HEK293 (cell line): ENCODE data around the gene FSTL4.

Experiments
- CTCF ChIA-PET: fragments of 350-600 bp; formaldehyde crosslinking; extraction: SDS; loops from one replicate; lab custom pipeline; 2021; ENCODE audit warnings: antibody characterized with exemption; lab: Yijun Ruan, JAX
- POLR2A ChIA-PET: fragments of 300-600 bp; formaldehyde crosslinking; extraction: SDS; loops from one replicate; lab custom pipeline; 2020; ENCODE audit warnings: antibody characterized with exemption, inconsistent platforms; lab: Yijun Ruan, JAX
- H3K27ac ChIP-seq: fragments of 200-500 bp; sonication (Bioruptor generic); 2 replicates; pipeline ENCODE4 v1.5.1; 2014; ENCODE audit warnings: low read depth, low read length, control low read depth, inconsistent platforms; ENCODE audit errors: extremely low read depth
- H3K36me3 ChIP-seq, 2 experiments: fragments of 200-500 bp in 1 of 2; sonication (Bioruptor generic) in 1 of 2; 1 replicate in 1 of 2; 2 replicates in 1 of 2; pipeline ENCODE4 v1.5.1; 2014 to 2017; ENCODE audit warnings: inconsistent platforms in 2 of 2, low read length in 2 of 2; ENCODE audit not compliant: control insufficient read depth in 2 of 2, insufficient read depth in 1 of 2
- H3K4me1 ChIP-seq: fragments of 200-500 bp; sonication (Bioruptor generic); 2 replicates; pipeline ENCODE4 v1.5.1; 2014; ENCODE audit warnings: mild to moderate bottlenecking, low read length, inconsistent platforms; ENCODE audit not compliant: control insufficient read depth, insufficient read depth
- H3K4me3 ChIP-seq: 2 replicates; pipeline ENCODE4 v1.5.1; 2011; ENCODE audit warnings: low read depth, mild to moderate bottlenecking, control low read depth, low read length, moderate library complexity
- H3K9me3 ChIP-seq: fragments of 200-500 bp; sonication (Bioruptor generic); 2 replicates; pipeline ENCODE4 v1.5.1; 2014; ENCODE audit warnings: low read depth, low read length, inconsistent platforms; ENCODE audit not compliant: control insufficient read depth, insufficient read depth
- BCL11B ChIP-seq: fragments of 450-650 bp; formaldehyde crosslinking; IDR thresholded peaks from 2 replicates; pipeline ENCODE4 v1.5.1; 2016; ENCODE audit warnings: low read depth, missing biosample characterization, missing genetic modification characterization
- FEZF1 ChIP-seq: fragments of 450-650 bp; formaldehyde crosslinking; IDR thresholded peaks from 2 replicates; pipeline ENCODE4 v1.5.1; 2016; ENCODE audit warnings: missing biosample characterization, missing genetic modification characterization
- GLIS2 ChIP-seq: fragments of 450-650 bp; formaldehyde crosslinking; IDR thresholded peaks from 2 replicates; pipeline ENCODE4 v1.5.1; 2016; ENCODE audit warnings: missing biosample characterization, missing genetic modification characterization
- KLF8 ChIP-seq: fragments of 450-650 bp; formaldehyde crosslinking; IDR thresholded peaks from 2 replicates; pipeline ENCODE4 v1.5.1; 2016; ENCODE audit warnings: missing biosample characterization, missing genetic modification characterization
- SCRT1 ChIP-seq: fragments of 450-650 bp; formaldehyde crosslinking; IDR thresholded peaks from 2 replicates; pipeline ENCODE4 v1.5.1; 2016; ENCODE audit warnings: missing biosample characterization, missing genetic modification characterization, borderline replicate concordance
- SP3 ChIP-seq: fragments of 450-650 bp; formaldehyde crosslinking; IDR thresholded peaks from 2 replicates; pipeline ENCODE4 v1.5.1; 2016; ENCODE audit warnings: missing biosample characterization, missing genetic modification characterization
- ZBTB6 ChIP-seq: fragments of 450-650 bp; formaldehyde crosslinking; IDR thresholded peaks from 2 replicates; pipeline ENCODE4 v1.5.1; 2017; ENCODE audit warnings: missing biosample characterization, missing genetic modification characterization
- ZFHX2 ChIP-seq: fragments of 450-650 bp; formaldehyde crosslinking; conservative IDR thresholded peaks from 2 replicates; pipeline ENCODE4 v1.5.1; 2016; ENCODE audit warnings: missing biosample characterization, missing genetic modification characterization
- ZFP37 ChIP-seq: fragments of 450-650 bp; formaldehyde crosslinking; IDR thresholded peaks from 2 replicates; pipeline ENCODE4 v1.5.1; 2016; ENCODE audit warnings: missing biosample characterization, missing genetic modification characterization
- ZNF157 ChIP-seq: fragments of 450-650 bp; formaldehyde crosslinking; IDR thresholded peaks from 2 replicates; pipeline ENCODE4 v1.5.1; 2016; ENCODE audit warnings: missing biosample characterization, missing genetic modification characterization
- ZNF23 ChIP-seq: fragments of 450-650 bp; formaldehyde crosslinking; IDR thresholded peaks from 2 replicates; pipeline ENCODE4 v1.5.1; 2016; ENCODE audit warnings: missing biosample characterization, missing genetic modification characterization, borderline replicate concordance
- ZNF26 ChIP-seq: fragments of 450-650 bp; formaldehyde crosslinking; IDR thresholded peaks from 2 replicates; pipeline ENCODE4 v1.5.1; 2016; ENCODE audit warnings: missing biosample characterization, missing genetic modification characterization
- ZNF350 ChIP-seq: fragments of 450-650 bp; formaldehyde crosslinking; IDR thresholded peaks from 2 replicates; pipeline ENCODE4 v1.5.0; 2017; ENCODE audit warnings: missing biosample characterization, mild to moderate bottlenecking, missing genetic modification characterization
- ZNF426 ChIP-seq: fragments of 450-650 bp; formaldehyde crosslinking; IDR thresholded peaks from 2 replicates; pipeline ENCODE4 v1.5.1; 2017; ENCODE audit warnings: missing biosample characterization, missing genetic modification characterization, mild to moderate bottlenecking, inconsistent platforms, moderate library complexity
- ZNF626 ChIP-seq: fragments of 450-650 bp; sonication (Bioruptor Pico); formaldehyde crosslinking; IDR thresholded peaks from 2 replicates; pipeline ENCODE4 v1.5.1; 2018; ENCODE audit warnings: missing biosample characterization, missing genetic modification characterization, inconsistent platforms
- ZNF629 ChIP-seq: fragments of 450-650 bp; formaldehyde crosslinking; IDR thresholded peaks from 2 replicates; pipeline ENCODE4 v1.5.1; 2017; ENCODE audit warnings: missing biosample characterization, missing genetic modification characterization
- ZNF670 ChIP-seq: fragments of 450-650 bp; formaldehyde crosslinking; IDR thresholded peaks from 2 replicates; pipeline ENCODE4 v1.5.1; 2016; ENCODE audit warnings: missing biosample characterization, missing genetic modification characterization, low read depth
- ZNF777 ChIP-seq: fragments of 450-650 bp; formaldehyde crosslinking; IDR thresholded peaks from 2 replicates; pipeline ENCODE4 v1.5.1; 2017; ENCODE audit warnings: missing biosample characterization, missing genetic modification characterization, borderline replicate concordance
- ZNF785 ChIP-seq: fragments of 450-650 bp; formaldehyde crosslinking; IDR thresholded peaks from 2 replicates; pipeline ENCODE4 v1.5.1; 2016; ENCODE audit warnings: missing biosample characterization, missing genetic modification characterization
- ZSCAN4 ChIP-seq: fragments of 450-650 bp; formaldehyde crosslinking; IDR thresholded peaks from 2 replicates; pipeline ENCODE4 v1.5.1; 2017; ENCODE audit warnings: missing biosample characterization, missing genetic modification characterization
- TF ChIP-seq, protein P1 (sequence below): fragments of 450-650 bp; formaldehyde crosslinking; IDR thresholded peaks from 2 replicates; pipeline ENCODE4 v1.5.1; 2017; ENCODE audit warnings: missing biosample characterization, missing genetic modification characterization
- TF ChIP-seq, protein P2 (sequence below): fragments of 450-650 bp; formaldehyde crosslinking; IDR thresholded peaks from 2 replicates; pipeline ENCODE4 v1.5.1; 2016; ENCODE audit warnings: missing biosample characterization, missing genetic modification characterization, borderline replicate concordance
- TF ChIP-seq, protein P3 (sequence below): fragments of 450-650 bp; formaldehyde crosslinking; IDR thresholded peaks from 2 replicates; pipeline ENCODE4 v1.5.1; 2016; ENCODE audit warnings: missing biosample characterization, missing genetic modification characterization

FSTL4 gene

DNA sequence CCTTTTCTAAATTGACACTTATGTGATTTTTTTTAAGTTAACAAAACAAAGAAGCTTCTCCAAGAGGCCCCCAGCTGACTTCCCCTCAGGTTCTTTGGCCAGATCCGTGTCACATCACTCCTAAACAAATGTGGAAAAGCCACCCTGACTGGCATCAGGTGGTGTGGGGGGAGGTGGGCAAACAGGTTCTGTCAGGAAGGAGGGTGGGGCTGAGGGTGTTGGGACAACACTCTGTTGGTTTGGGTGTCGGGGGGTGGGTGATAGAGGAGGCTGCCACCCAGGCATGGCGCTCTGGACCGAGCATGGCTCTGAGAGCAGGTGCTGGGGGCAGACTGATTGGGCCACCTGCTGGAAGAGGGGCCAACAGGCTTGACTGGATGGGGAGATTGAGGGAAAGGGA is 349.7 kb downstream of the FSTL4 start:
- no peak for TF ChIP-seq ZNF23
- TF ChIP-seq, protein P1, sequence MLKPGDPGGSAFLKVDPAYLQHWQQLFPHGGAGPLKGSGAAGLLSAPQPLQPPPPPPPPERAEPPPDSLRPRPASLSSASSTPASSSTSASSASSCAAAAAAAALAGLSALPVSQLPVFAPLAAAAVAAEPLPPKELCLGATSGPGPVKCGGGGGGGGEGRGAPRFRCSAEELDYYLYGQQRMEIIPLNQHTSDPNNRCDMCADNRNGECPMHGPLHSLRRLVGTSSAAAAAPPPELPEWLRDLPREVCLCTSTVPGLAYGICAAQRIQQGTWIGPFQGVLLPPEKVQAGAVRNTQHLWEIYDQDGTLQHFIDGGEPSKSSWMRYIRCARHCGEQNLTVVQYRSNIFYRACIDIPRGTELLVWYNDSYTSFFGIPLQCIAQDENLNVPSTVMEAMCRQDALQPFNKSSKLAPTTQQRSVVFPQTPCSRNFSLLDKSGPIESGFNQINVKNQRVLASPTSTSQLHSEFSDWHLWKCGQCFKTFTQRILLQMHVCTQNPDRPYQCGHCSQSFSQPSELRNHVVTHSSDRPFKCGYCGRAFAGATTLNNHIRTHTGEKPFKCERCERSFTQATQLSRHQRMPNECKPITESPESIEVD = no peak
- no peak for TF ChIP-seq ZNF670 (tag by site-specific recombination)
- no peak for TF ChIP-seq KLF8 (tag by site-specific recombination)
- no peak for TF ChIP-seq ZNF350 (tag by site-specific recombination)
- TF ChIP-seq ZNF626 (tag by site-specific recombination) = no peak
- no peak for TF ChIP-seq ZFHX2 (tag by site-specific recombination)
- no peak for TF ChIP-seq ZNF629
- TF ChIP-seq ZNF426 (tag by site-specific recombination) = no peak
- no peak for TF ChIP-seq SP3 (tag by site-specific recombination)
- TF ChIP-seq GLIS2 = no peak
- TF ChIP-seq, protein P2, sequence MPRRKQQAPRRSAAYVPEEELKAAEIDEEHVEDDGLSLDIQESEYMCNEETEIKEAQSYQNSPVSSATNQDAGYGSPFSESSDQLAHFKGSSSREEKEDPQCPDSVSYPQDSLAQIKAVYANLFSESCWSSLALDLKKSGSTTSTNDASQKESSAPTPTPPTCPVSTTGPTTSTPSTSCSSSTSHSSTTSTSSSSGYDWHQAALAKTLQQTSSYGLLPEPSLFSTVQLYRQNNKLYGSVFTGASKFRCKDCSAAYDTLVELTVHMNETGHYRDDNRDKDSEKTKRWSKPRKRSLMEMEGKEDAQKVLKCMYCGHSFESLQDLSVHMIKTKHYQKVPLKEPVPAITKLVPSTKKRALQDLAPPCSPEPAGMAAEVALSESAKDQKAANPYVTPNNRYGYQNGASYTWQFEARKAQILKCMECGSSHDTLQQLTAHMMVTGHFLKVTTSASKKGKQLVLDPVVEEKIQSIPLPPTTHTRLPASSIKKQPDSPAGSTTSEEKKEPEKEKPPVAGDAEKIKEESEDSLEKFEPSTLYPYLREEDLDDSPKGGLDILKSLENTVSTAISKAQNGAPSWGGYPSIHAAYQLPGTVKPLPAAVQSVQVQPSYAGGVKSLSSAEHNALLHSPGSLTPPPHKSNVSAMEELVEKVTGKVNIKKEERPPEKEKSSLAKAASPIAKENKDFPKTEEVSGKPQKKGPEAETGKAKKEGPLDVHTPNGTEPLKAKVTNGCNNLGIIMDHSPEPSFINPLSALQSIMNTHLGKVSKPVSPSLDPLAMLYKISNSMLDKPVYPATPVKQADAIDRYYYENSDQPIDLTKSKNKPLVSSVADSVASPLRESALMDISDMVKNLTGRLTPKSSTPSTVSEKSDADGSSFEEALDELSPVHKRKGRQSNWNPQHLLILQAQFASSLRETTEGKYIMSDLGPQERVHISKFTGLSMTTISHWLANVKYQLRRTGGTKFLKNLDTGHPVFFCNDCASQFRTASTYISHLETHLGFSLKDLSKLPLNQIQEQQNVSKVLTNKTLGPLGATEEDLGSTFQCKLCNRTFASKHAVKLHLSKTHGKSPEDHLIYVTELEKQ (tag by site-specific recombination) = no peak
- TF ChIP-seq ZNF777 (tag by site-specific recombination) = no peak
- no peak for TF ChIP-seq ZSCAN4
- no peak for TF ChIP-seq ZNF785
- TF ChIP-seq ZNF26 = no peak
- TF ChIP-seq, all 188 proteins: peak for 0
- no peaks in the 10 kb centered on the region for H3K4me1 ChIP-seq
- ChIA-PET CTCF (interaction anchor here (0.7 to 2.2 kb wide), 2 partner anchors 15 to 152 kb away, joined by 3 to 7 read pairs; no protein-coding TSS in a partner anchor), POLR2A (no interaction called here)
- H3K9me3 ChIP-seq = no peaks in the 10 kb centered on the region
- H3K27ac ChIP-seq = no peak overlapping the region
- H3K36me3 ChIP-seq = no peaks in the 10 kb centered on the region
- no peak overlapping the region for H3K4me3 ChIP-seq

DNA sequence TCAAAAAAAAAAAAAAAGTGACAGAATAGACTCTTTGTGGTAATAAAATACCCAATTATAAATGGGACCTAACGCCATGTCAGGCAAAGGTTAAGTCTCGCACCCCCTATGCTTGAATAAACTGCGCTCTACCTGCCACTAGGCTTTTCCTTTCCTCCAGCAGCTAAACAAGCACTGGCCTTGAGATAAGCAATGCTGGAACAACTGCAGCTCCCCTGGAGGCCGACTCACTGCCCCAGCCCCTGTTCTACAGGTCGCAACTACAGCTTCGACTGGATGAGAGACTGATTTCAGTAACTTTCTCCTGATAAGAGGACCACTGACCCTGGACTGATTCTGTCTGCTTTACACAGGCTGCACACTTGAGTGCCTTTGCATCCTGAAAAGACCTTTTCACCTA is 350.3 kb downstream of the FSTL4 start:
- ChIA-PET CTCF (interaction anchor here (0.7 to 2.0 kb wide), 3 partner anchors 14 to 157 kb away, joined by 3 to 9 read pairs (median 4); no protein-coding TSS in a partner anchor), POLR2A (no interaction called here)
- no peaks in the 10 kb centered on the region for H3K4me1 ChIP-seq
- H3K27ac ChIP-seq = no peak overlapping the region
- no peaks in the 10 kb centered on the region for H3K36me3 ChIP-seq
- H3K4me3 ChIP-seq = no peak overlapping the region
- H3K9me3 ChIP-seq = no peaks in the 10 kb centered on the region
- no peak for TF ChIP-seq ZFP37 (tag by site-specific recombination)
- no peak for TF ChIP-seq ZBTB6 (tag by site-specific recombination)
- TF ChIP-seq ZNF157 (tag by site-specific recombination) = no peak
- TF ChIP-seq, protein P3, sequence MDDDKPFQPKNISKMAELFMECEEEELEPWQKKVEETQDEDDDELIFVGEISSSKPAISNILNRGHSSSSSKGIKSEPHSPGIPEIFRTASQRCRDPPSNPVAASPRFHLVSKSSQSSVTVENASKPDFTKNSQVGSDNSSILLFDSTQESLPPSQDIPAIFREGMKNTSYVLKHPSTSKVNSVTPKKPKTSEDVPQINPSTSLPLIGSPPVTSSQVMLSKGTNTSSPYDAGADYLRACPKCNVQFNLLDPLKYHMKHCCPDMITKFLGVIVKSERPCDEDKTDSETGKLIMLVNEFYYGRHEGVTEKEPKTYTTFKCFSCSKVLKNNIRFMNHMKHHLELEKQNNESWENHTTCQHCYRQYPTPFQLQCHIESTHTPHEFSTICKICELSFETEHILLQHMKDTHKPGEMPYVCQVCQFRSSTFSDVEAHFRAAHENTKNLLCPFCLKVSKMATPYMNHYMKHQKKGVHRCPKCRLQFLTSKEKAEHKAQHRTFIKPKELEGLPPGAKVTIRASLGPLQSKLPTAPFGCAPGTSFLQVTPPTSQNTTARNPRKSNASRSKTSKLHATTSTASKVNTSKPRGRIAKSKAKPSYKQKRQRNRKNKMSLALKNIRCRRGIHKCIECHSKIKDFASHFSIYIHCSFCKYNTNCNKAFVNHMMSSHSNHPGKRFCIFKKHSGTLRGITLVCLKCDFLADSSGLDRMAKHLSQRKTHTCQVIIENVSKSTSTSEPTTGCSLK (tag by site-specific recombination) = no peak
- no peak for TF ChIP-seq BCL11B
- TF ChIP-seq FEZF1 (tag by site-specific recombination) = no peak
- no peak for TF ChIP-seq ZNF777 (tag by site-specific recombination)
- no peak for TF ChIP-seq SCRT1 (tag by site-specific recombination)
